ENCODE results near the gene PIN4. TPM values are rescaled to one million over a fixed set of nuclear protein-coding genes. Genes with fewer than 3 reads are reported as not detected.
A peak's percentile ranks its signal among the peaks of the same experiment; 100 is the strongest.

PIN4 gene
- total RNA-seq, 1 experiment from 2014 or later = 9.5 TPM

DNA sequence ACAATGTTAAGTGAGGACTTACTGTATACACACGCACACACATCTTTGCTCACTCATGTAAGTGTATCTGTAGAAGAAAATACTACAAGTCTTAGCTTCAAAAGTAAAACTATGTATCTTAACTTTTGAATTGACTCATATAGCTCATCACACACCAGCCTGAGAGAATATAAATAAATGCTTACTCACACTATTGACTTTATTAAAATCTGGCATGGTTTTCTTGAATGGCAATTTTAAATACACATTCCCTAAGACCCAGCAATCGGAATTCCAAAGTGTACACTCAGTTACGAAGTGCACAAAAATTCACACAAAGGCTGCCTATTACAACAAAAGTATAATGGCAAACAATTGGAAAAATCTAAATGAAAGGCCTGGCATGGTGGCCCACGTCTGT is 55.3 kb downstream of the PIN4 start (continued):
- TF ChIP-seq, protein P1, sequence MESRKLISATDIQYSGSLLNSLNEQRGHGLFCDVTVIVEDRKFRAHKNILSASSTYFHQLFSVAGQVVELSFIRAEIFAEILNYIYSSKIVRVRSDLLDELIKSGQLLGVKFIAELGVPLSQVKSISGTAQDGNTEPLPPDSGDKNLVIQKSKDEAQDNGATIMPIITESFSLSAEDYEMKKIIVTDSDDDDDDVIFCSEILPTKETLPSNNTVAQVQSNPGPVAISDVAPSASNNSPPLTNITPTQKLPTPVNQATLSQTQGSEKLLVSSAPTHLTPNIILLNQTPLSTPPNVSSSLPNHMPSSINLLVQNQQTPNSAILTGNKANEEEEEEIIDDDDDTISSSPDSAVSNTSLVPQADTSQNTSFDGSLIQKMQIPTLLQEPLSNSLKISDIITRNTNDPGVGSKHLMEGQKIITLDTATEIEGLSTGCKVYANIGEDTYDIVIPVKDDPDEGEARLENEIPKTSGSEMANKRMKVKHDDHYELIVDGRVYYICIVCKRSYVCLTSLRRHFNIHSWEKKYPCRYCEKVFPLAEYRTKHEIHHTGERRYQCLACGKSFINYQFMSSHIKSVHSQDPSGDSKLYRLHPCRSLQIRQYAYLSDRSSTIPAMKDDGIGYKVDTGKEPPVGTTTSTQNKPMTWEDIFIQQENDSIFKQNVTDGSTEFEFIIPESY (IDR thresholded peaks at IDR 0.05; ENCODE audit: extremely low read depth, insufficient replicate concordance, low read length) = no peak
- no peak for TF ChIP-seq TCF7L2 (IDR thresholded peaks at IDR 0.05; ENCODE audit: borderline replicate concordance, extremely low read depth, insufficient read depth, insufficient read length)
- no peak for TF ChIP-seq POLR2A (IDR thresholded peaks at IDR 0.05; ENCODE audit: borderline replicate concordance, extremely low read depth, insufficient read depth, insufficient read length)
- no peak for TF ChIP-seq ELF1 (IDR thresholded peaks at IDR 0.05; ENCODE audit: borderline replicate concordance, low read depth)
- no peak for TF ChIP-seq EZH2 (IDR thresholded peaks at IDR 0.05)

DNA sequence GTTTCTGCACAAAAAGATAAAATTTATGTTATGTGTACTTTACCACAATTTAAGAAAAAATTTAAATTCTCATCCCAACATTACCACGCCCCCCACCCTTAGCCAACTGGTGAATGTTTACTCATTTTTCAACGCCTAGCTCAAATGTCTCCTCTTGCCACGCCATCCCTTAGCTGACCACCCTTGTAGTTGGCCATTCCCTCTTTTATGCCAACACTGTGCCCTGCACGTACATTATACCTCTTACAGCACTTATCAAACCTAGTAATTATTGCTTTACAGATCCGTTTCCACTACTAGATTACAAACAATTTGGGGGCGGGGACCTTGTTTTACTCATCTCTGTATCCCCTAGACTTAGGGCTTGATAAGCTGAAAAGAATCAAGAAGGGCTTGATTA is 56.6 kb downstream of the PIN4 start:
- peak overlapping the region; percentile 77 for H3K9ac ChIP-seq (ENCODE audit: low read length)
- no peaks in the 10 kb centered on the region for H3K9me3 ChIP-seq (ENCODE audit: control insufficient read depth in 1 of 2, insufficient read depth in 1 of 2, low read depth in 1 of 2, low read length in 2 of 2)
- no peaks in the 10 kb centered on the region; a peak in 1 of 4 replicates for H3K4me1 ChIP-seq (ENCODE audit: control insufficient read depth in 1 of 2, insufficient read depth in 2 of 2, low read length in 2 of 2)
- intact Hi-C loops (cut with micrococcal nuclease) = no loop called here
- ChIA-PET RAD21 (ENCODE audit: low non-redundant PET in 1 of 2, low total read pairs in 2 of 2, uncharacterized antibody in 2 of 2, unreplicated experiment in 2 of 2) (no interaction called here), POLR2A (interaction anchor here (0.7 to 1.8 kb wide), 4 partner anchors 10 to 39 kb away, joined by 3 to 8 read pairs (median 4); partner anchors contain the start of gene RPS4X), CTCF (interaction anchor here (1.0 to 1.3 kb wide), 3 partner anchors 9 to 106 kb away, joined by 3 to 4 read pairs (median 3); partner anchors contain the start of genes RPS4X and RTL5)
- peaks cover 36% of the 10 kb centered on the region for H3K79me2 ChIP-seq (ENCODE audit: insufficient read depth, low read length)
- H3K4me3 ChIP-seq (replicated peaks in 1 of 2; ENCODE audit: low read depth in 1 of 2, low read length in 2 of 2) = peak overlapping the region; percentile 68 to 79
- DNase-seq (ENCODE audit: low read depth, low spot score) (no peak), ATAC-seq (0 out of 2 replicates have a peak, but pooled peaks have one; percentile 2)
- no TSS peak for BruUV-seq (replicated peaks)
- no peak overlapping the region for H2AFZ ChIP-seq (ENCODE audit: low read depth, low read length, poor library complexity, severe bottlenecking)
- no peaks in the 10 kb centered on the region for H3K9me2 ChIP-seq (ENCODE audit: insufficient read depth)
- H3K27me3 ChIP-seq (ENCODE audit: insufficient read depth, low read length) = no peaks in the 10 kb centered on the region
- H3K4me2 ChIP-seq (ENCODE audit: low read length) = peak overlapping the region; percentile 78
- TF ChIP-seq FOSL1 (IDR thresholded peaks at IDR 0.05; ENCODE audit: low read depth) = no peak
- TF ChIP-seq EGR1 (IDR thresholded peaks at IDR 0.05; ENCODE audit: low read depth) = no peak
- H3K36me3 ChIP-seq (ENCODE audit: control insufficient read depth in 1 of 2, insufficient read depth in 2 of 2, low read length in 2 of 2) = peaks cover 3% of the 10 kb centered on the region in 2 experiments; a peak in 2 of 4 replicates
- peak overlapping the region; percentile 77 for H3K27ac ChIP-seq (ENCODE audit: low read depth, low read length)
- H4K20me1 ChIP-seq (ENCODE audit: insufficient read depth) = no peaks in the 10 kb centered on the region
